HG03558 (cell line): ENCODE results near the gene ZNF576.
"Not testable (repeated sequence)": the region's sequence is repeated elsewhere in the genome, so short reads cannot be mapped to it uniquely, and the experiment has no call there.

Source experiments
- ATAC-seq: cut with Tn5 transposase; IDR thresholded peaks from one replicate; pipeline ENCODE4 v1.9.1; 2021; ENCODE audit warnings: moderate number of reproducible peaks; ENCODE audit not compliant: unreplicated experiment; ENCODE audit errors: extremely low read depth

Gene ZNF576, protein sequence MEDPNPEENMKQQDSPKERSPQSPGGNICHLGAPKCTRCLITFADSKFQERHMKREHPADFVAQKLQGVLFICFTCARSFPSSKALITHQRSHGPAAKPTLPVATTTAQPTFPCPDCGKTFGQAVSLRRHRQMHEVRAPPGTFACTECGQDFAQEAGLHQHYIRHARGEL

DNA sequence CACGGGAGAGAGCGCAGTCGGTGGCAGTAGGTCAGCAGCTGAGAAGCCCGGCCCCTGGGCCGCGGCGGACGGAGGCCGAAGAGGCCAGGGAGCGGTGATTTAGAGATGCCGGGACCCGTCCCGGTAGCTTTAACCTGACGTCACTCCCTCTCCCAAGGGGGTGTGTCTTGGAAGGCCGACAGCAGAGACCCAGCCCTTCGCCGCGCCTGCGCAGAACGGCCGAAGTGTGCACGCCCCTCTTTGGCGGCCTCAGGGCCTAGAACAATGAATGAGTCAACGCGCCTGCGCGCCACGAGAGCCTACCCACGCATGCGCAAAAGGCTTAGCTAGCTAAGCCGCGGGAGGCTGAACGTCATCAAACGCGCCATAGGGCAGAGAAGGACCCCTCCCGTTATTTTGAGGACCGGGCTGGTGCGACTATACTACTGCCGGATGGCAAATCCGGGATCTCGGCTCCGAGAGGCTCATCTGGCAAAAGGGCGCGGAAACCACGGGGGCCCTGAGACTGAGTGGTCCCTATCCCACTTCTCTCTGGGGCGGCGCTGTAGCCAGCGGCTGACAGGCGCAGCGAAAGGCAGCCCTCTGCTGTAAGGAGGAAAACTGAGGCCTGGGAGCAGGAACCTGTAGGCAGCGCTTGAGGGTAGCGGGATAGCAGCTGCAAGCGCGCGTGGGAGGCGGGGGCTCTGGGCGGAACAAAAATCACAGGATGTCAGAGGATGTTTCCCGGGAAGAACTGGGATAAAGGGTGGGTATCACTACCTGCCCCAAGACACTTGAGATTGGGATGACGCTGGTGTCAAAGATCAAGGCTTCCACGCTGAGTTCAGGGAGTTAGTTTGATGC, at the start of gene ZNF576, which contains the start of gene IRGQ:
Gene ZNF576 (plus strand): TSS at position 597 of the 843 bp plus-strand sequence. CDS start 514 bp downstream, outside the sequence.
Gene IRGQ (minus strand): TSS at position 136 of the 843 bp plus-strand sequence. CDS start 796 bp downstream, outside the sequence.
- peak; percentile 58 for ATAC-seq

DNA sequence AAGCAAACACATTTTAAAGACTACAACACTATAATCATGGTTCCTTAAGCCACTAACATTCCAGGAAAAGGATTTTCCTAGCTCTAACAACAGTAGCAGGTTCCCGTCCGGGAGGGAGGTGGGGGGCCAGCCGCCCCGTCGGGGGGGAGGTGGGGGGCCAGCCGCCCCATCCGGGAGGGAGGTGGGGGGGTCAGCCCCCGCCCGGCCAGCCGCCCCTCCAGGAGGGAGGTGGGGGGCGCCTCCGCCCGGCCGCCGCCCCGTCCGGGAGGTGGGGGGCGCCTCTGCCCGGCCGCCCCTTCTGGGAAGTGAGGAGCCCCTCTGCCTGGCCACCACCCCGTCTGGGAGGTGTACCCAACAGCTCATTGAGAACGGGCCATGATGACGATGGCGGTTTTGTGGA, 48.5 kb upstream of the ZNF576 start:
- ATAC-seq, result not testable (repeated sequence)

- ATAC-seq, result no peak
Measured at GRCh38 chr19:43548706-43549105, 47.7 kb upstream of the ZNF576 start.

- ATAC-seq, result no peak
Measured at GRCh38 chr19:43551399-43552197, 44.8 kb upstream of the ZNF576 start.

- ATAC-seq, result no peak
Measured at GRCh38 chr19:43552198-43552450, 44.3 kb upstream of the ZNF576 start.

DNA sequence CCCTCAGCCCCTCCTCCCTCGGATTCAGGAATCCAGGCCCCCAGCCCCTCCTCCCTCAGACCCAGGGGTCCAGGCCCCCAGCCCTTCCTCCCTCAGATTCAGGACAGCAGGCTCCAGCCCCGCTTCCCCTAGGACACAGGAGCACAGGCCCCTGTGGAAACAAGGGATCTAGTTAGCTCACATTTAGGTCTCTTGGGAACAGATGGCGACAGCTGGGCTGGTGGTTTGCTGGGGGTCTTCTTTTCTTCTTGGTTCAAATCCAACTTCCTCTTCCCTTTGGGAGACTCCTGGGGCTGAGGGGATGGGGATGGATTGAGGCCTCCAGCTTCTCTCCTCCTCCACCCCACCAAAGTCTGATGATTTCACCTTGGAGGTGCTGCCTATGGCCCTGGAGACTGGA, 43.8 kb upstream of the ZNF576 start:
- no peak for ATAC-seq

- ATAC-seq, result no peak
Measured at GRCh38 chr19:43553656-43554055, 42.7 kb upstream of the ZNF576 start.

GRCh38 chr19:43554317-43554895, 42.0 kb upstream of the ZNF576 start:
- ATAC-seq, result no peak

DNA sequence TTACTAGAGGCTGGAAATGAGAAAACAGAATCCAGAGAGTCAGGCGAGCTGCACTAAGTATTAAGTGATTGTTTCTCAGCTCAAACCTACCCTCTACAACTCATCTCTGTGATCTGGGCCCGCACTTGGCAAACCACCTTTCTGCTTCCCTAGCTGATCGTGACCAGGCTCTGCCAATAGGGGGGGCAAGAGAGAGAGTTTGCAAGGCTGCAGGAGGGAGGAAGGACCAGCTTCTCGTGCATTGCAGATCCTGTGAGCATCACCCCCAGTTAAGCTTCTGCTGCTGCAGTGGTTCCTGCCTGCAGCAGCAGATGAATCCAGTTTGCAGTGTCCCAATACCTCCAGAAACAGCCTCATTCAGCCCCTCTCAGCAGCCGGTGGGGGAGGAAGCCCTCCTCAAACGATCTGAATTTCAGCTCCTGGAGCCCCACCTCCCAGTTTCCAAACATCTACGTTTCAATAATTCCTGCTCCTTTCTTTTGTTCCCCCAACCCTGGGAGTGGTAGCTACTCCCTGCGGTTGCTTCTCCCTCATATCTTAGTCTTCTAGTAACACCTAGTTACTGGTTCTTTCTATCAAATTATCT, 41.1 kb upstream of the ZNF576 start:
- no peak for ATAC-seq

DNA sequence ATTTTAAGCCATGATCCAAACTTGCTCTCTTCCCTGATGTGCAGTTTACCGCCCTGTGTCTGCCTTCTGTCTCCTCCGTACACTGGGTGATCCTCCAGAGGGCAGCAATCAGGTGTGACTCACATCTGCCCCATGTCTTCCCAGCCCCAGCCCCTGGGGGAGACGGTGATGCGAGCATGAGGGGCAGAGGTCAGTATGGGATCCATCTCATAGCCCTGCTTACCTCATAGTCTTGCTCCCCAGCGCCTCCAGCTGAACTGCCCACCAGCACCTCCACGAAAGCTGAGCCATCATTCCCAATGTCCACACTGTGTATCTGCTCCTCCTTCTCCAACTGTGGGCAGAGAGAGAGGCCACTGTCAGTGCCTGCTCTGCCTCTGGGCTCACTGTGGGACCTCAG, 35.7 kb upstream of the ZNF576 start:
- no peak for ATAC-seq

DNA sequence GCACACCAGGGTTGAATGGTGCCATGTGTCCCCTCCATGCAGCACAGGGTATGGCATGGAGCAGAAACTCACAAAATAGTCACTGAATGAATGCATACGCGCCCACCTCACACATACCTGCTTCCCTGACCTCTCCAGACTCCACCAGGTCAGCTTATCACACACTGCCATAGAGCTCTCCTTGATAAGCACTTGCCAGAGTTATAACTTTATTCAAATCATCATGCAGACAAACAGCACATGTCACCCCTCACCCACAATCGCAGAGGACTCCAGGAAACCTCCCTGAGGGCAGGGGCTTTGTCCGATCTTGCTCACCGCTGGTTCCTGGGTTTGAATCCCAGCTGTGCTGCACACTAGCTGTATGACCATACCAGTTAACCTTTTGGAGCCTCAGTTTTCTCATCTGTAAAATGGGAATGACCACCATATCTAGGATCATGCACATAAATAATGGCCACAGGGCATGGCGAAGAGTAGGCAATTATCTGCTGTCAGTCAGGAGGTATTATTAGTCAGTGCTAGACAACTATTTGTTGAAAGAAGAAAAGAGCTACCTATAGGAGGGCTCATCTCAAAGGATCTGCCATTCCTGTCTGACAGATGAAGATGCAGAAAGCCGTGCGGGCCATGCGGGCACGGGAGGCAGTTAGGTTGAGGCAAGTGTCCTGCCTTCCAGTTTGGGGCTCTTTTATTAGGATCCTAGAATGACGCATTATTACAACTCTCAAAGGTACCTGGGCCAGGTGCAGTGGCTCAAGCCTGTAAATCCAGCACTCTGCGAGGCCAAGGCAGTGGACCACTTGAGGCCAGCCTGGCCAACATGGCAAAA, 35.0 kb upstream of the ZNF576 start:
- no peak for ATAC-seq

- ATAC-seq, result no peak
Measured at GRCh38 chr19:43562226-43562697, 34.1 kb upstream of the ZNF576 start.

DNA sequence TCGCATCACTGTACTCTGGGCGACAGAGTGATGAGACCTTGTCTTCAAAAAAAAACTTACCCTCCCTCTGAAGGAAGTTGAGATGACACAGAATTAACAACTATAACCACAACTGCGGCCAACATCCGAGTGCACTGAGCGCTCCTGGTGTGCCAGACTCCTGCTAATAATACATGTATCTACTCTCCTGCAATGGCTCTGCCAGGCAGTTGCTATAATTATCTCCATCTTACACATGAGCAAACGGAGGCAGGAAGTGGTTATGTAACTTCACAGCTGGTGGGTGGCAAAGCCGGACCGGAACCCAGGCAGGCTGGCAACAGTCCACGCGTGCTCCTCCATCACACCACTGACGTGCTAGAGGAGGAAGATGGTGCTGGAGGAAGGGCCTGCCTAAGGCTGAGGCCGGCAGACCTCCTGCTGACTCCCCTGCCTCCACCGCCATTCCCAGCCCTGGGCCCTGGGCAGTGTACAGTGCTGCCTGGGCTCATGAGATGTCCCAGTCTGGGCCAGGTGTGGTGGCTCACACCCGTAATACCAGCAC, 33.6 kb upstream of the ZNF576 start:
- ATAC-seq, result no peak

GRCh38 chr19:43563816-43564457, 32.5 kb upstream of the ZNF576 start:
- ATAC-seq, result no peak

DNA sequence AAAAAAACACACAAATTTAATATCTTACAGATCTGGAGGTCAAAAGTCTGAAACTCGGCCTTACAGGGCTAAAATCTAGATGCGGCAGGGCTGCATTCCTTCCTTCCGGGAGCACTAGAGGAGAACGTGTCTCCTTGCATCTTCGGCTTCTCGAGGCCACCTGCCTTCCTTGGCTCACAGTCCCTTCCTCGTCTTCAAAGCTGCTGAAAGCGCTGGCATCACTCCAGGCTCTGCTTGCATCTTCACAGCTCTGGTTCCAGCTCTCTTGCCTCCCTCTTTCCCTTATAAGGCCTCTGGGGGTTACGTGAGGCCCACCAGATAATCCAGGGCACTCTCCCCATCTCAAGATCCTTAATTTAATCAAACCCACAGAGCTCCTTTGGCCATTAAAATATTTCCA, 31.6 kb upstream of the ZNF576 start:
- ATAC-seq, result no peak

DNA sequence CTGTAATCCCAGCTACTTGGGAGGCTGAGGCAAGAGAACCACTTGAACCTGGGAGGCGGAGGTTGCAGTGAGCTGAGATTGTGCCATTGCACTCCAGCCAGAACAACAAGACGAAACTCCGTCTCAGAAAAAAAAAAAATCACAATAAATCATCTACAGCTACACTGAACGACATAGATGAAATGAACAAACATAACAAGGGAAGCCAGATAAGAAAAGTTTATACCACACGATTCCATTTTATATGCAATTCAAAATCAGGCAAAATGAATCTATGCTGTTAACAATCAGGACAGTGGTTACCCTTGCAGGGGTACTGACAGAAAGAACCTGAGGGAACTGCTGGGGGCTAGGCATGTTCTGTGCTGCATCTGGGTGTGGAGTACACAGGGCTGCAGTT, 26.7 kb upstream of the ZNF576 start:
- ATAC-seq, result no peak

- ATAC-seq, result no peak
Measured at GRCh38 chr19:43570174-43570791, 26.1 kb upstream of the ZNF576 start.

DNA sequence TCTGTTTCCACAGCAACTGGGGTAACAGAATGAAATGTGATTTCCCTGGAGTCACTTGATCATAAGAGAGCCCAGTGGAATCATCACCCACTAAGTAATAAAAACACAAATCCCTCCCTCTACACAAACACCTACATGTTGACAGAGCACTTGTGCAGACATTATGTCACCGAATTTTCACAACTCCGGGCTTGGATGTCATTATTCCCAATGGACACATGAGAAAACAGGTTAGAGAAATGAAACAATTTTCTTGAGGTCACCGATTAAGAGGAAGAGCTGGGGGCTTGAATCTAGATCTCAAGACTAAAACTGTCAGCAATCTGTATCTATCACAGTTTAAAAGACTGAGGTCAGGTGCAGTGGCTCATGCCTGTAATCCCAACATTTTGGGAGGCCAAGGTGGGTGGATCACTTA, 24.2 kb upstream of the ZNF576 start:
- no peak for ATAC-seq
